ENCODE results near the gene MDN1. TPM values are rescaled to one million over a fixed set of nuclear protein-coding genes. Genes with fewer than 3 reads are reported as not detected.
"Not testable (repeated sequence)": the region's sequence is repeated elsewhere in the genome, so short reads cannot be mapped to it uniquely, and the experiment has no call there.

MDN1 gene
- total RNA-seq, 1 donor from 2014 or later: 16.8 TPM

GRCh38 chr6:89745716-89746115 lies 73.9 kb downstream of the MDN1 start:
- peak; percentile 47 for DNase-seq (ENCODE audit: low read depth)
- Histone ChIP-seq H3K27me3 (ENCODE audit: control insufficient read depth, insufficient read depth, low read length) (no peaks in the 10 kb centered on the region), H3K4me3 (ENCODE audit: low read depth, low read length) (no peak overlapping the region), H3K36me3 (ENCODE audit: control insufficient read depth, insufficient read depth, low read length) (peaks cover 8% of the 10 kb centered on the region)
- no peak for TF ChIP-seq CTCF (IDR thresholded peaks at IDR 0.05; ENCODE audit: insufficient read depth, low read length, severe bottlenecking)
- no peak for FAIRE-seq

- Histone ChIP-seq H3K36me3 (ENCODE audit: control insufficient read depth, insufficient read depth, low read length) (peaks cover 8% of the 10 kb centered on the region), H3K4me3 (ENCODE audit: low read depth, low read length) (no peak overlapping the region)
Measured at GRCh38 chr6:89745096-89745495, 74.5 kb downstream of the MDN1 start.

GRCh38 chr6:89736893-89737292 lies 82.7 kb downstream of the MDN1 start:
- no peak for TF ChIP-seq CTCF (IDR thresholded peaks at IDR 0.05; ENCODE audit: insufficient read depth, low read length, severe bottlenecking)
- FAIRE-seq: peak; percentile 58
- H3K36me3 ChIP-seq (ENCODE audit: control insufficient read depth, insufficient read depth, low read length): peaks cover 8% of the 10 kb centered on the region

More at GRCh38 chr6:89745096-89745495, 74.5 kb downstream of the MDN1 start:
- H3K27me3 ChIP-seq (ENCODE audit: control insufficient read depth, insufficient read depth, low read length): no peaks in the 10 kb centered on the region
- peak; percentile 84 for DNase-seq (ENCODE audit: low read depth)
- no peak for TF ChIP-seq CTCF (IDR thresholded peaks at IDR 0.05; ENCODE audit: insufficient read depth, low read length, severe bottlenecking)
- no peak for FAIRE-seq

GRCh38 chr6:89734526-89734925 lies 85.1 kb downstream of the MDN1 start:
- Histone ChIP-seq H3K4me3 (ENCODE audit: low read depth, low read length) (no peak overlapping the region), H3K27me3 (ENCODE audit: control insufficient read depth, insufficient read depth, low read length) (no peaks in the 10 kb centered on the region), H3K36me3 (ENCODE audit: control insufficient read depth, insufficient read depth, low read length) (peaks cover 8% of the 10 kb centered on the region)
- DNase-seq (ENCODE audit: low read depth) (peak; percentile 23), FAIRE-seq (no peak)
- TF ChIP-seq CTCF (IDR thresholded peaks at IDR 0.05; ENCODE audit: insufficient read depth, low read length, severe bottlenecking): no peak

More at GRCh38 chr6:89736893-89737292, 82.7 kb downstream of the MDN1 start:
- H3K27me3 ChIP-seq (ENCODE audit: control insufficient read depth, insufficient read depth, low read length): no peaks in the 10 kb centered on the region
- H3K4me3 ChIP-seq (ENCODE audit: low read depth, low read length): no peak overlapping the region
- no peak for DNase-seq (ENCODE audit: low read depth)

- H3K36me3 ChIP-seq (ENCODE audit: control insufficient read depth, insufficient read depth, low read length): peaks cover 8% of the 10 kb centered on the region
- DNase-seq (ENCODE audit: low read depth) (no peak), FAIRE-seq (no peak)
- no peak for TF ChIP-seq CTCF (IDR thresholded peaks at IDR 0.05; ENCODE audit: insufficient read depth, low read length, severe bottlenecking)
- H3K27me3 ChIP-seq (ENCODE audit: control insufficient read depth, insufficient read depth, low read length): no peaks in the 10 kb centered on the region
- H3K4me3 ChIP-seq (ENCODE audit: low read depth, low read length): no peak overlapping the region
Measured at GRCh38 chr6:89731924-89732567, 87.5 kb downstream of the MDN1 start.

GRCh38 chr6:89731262-89731661 lies 88.3 kb downstream of the MDN1 start:
- not testable (repeated sequence) for H3K27me3 ChIP-seq (ENCODE audit: control insufficient read depth, insufficient read depth, low read length); FAIRE-seq; H3K4me3 ChIP-seq (ENCODE audit: low read depth, low read length); DNase-seq (ENCODE audit: low read depth)
- H3K36me3 ChIP-seq (ENCODE audit: control insufficient read depth, insufficient read depth, low read length): peaks cover 11% of the 10 kb centered on the region
